DND-41 (cell line): Measurements from ENCODE around the gene SYNDIG1.

ENCODE experiments used
- CTCF ChIP-seq: IDR thresholded peaks from 2 replicates; pipeline ENCODE4 v1.5.1; 2012; ENCODE audit warnings: borderline replicate concordance, low read length, moderate library complexity, mild to moderate bottlenecking; ENCODE audit not compliant: poor library complexity, severe bottlenecking; ENCODE audit errors: extremely low read depth
- EZH2 ChIP-seq: IDR thresholded peaks from 3 replicates; pipeline ENCODE4 v1.6.1; 2012; ENCODE audit warnings: borderline replicate concordance, low read depth, mild to moderate bottlenecking, moderate library complexity, low read length, inconsistent platforms; ENCODE audit not compliant: severe bottlenecking

- no peak for TF ChIP-seq CTCF
- no peak for TF ChIP-seq EZH2
These were observed 161.7 kb downstream of the SYNDIG1 start for GRCh38 chr20:24631173-24631505.
